COLO668 (cell line): ENCODE measurements around the gene TOMM40L.

ENCODE experiments used
- DNase-seq: peaks from one replicate; lab custom pipeline; 2025; ENCODE audit not compliant: unreplicated experiment; lab: John Stamatoyannopoulos, UW

TOMM40L gene

GRCh38 chr1:161196521-161197451 lies 29.1 kb upstream of the TOMM40L start:
- DNase-seq: no peak

DNA sequence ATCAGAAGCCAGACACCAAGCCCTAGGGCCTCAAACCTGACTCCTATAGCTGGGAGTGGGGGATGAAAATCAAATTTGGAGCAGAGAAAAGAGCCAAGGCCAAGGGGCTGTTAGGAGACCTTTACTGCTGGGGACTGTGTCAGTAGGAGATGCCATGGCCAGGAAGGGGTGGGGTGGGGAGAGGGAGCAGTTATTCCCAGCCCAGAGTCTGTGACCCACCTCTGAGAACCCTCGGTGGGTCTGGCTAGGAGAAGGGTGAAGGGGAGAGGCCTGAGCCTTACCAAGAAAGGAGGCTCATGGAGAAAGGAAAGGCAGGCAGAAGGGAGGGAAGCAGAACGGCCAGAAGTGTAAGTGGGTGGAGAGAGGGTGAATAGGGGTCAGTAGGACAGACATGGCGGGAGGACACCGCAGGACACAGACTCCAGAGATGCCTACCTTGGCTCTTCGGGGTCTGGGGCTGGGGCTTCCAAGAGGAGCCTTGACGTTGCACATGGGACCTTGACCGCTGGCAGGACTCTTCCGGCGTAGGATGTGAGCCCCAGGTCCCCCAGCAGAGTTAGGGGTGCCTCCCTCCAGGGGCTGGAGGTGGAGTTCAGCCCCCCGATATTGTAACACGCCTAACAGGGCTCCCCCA lies 28.2 kb upstream of the TOMM40L start:
- DNase-seq: no peak

DNA sequence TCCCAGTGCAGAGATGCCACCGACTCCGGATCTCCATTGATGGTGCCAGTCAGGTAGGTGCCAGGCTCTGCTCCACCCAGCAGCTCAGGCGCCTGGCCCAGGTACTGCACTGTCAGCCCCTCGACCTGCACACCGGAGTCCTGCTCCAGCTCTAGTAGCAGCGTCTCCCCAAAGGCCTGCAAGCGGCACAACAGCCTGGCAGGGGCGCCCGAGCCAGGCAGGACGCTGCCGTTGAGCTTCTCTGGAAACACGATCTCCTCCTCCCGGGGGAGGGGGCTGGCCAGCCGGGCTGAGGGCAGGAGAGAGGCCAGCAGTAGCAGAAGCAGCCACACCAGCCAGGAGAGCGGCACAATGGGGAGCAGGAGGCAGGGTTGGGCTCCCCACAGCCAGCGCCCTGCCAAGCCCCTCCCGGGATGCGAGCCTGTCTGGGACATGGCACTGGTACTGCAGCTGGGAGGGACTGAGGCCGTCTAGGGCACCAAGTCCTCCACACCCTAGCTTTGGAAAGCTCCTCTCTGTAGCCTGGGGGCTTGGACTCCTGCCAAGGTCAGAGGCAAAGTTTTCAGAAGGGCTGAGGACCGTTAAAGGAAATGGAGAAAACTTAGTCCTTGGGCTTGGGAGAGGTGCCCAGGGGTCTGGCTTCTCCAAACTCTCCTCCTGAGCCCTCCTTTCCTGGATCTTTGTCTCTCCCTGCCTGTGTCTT lies 27.5 kb upstream of the TOMM40L start:
- peak; percentile 58 for DNase-seq

DNA sequence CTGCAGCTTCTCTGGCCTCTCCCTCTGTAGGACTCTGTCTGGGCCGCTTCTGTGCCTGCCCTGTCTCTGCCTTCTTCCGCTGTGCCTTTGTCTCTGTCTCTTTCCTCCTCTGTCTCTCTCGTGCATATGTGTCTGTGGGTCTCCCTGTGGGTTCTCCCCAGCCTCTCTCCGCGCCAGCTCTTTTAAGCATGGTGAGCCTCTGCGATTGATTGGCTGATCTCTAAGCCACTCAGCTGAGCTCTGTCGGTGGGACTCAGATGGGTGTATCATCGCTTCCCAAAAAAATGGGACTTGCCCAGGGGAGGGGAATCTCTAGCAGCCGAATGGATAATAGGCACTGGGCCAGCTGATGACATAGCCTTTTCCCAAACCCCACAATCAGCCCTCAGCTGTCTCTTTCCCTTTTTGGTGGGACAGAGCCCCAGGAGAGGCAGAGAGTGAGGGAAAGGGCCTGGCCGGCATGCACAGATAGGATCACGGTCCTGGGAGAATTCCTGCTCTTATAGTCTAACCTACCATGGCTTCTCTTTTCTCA lies 26.9 kb upstream of the TOMM40L start, which contains the start of gene ADAMTS4:
ADAMTS4 (minus strand) TSS at position 158 of the 535 bp plus-strand sequence. CDS start 427 bp downstream, outside the sequence.
- DNase-seq: no peak

DNA sequence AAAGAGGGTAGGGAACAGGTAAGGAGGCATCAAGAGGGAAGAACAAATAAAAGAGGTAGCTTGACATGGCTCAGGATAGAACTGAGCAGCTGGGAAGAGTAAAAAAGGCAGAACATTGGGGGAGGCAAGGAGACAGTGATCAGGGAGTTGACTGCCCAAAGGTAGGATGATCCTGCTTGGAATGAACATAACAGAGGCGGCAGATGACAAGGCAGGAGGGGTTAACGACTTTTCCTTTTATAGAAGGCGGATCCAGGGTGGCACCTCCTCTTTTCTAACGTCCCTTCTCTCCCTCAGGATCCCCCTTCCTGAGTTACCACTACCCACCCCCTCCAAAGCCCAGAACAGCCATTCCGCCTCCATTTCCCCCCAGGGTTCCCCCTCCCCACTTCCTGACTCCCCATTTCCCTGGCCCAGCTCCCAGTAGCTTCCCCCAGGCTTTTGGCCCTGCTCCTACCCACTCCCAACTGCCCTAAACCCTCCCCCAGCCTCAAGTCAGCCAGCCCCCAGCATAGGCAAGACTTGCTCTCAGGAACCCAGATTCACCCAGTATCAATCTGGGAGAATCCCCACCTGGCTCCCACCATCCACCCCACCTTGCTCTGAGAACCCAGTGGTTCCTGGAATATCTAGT lies 26.2 kb upstream of the TOMM40L start:
- DNase-seq: no peak

GRCh38 chr1:161200421-161200991 lies 25.4 kb upstream of the TOMM40L start:
- DNase-seq: no peak

- DNase-seq: no peak
Observed at GRCh38 chr1:161200992-161201835, 24.6 kb upstream of the TOMM40L start.

DNA sequence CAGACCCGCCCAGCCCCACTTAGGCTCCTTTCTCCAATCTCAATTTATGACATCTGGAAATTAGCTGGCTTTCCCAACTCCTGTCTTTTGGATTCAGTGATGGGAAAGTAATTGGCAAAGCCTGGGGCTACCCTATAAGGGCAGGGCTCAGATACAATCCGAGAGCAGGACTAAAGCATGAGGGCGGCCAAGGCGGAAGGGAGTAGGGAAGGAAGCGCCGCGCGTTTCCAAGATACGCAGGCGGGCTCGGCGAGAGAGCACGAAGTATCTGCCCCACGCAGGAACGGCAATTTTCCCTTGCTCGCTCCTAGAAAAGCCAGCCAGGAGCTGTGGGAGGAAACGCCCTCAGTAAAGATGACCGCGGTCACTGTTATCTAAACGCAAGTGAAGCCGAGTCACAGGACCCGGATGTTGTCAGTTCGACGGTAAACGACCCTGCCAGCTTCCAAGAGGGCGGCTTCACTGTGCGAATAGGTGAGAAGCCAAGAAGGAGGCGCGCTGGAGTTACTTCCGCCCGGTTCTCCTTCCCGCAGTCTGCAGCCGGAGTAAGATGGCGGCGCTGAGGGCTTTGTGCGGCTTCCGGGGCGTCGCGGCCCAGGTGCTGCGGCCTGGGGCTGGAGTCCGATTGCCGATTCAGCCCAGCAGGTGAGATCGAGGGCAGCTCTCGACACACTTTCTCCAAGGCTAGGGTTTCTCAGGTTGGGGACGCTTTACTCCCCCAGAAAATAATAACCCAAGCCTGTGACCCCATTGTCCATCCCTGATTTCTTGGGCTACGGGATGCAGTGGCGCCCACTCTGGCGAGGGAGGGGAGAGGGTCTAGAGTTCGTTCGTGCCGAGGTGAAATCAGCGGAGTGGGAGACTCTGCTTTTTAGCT lies 23.8 kb upstream of the TOMM40L start, which contains the start of gene NDUFS2:
NDUFS2 (plus strand) TSS at position 532 of the 877 bp plus-strand sequence; CDS start at position 551, 19 bp downstream.
- DNase-seq: peak; percentile 98

DNA sequence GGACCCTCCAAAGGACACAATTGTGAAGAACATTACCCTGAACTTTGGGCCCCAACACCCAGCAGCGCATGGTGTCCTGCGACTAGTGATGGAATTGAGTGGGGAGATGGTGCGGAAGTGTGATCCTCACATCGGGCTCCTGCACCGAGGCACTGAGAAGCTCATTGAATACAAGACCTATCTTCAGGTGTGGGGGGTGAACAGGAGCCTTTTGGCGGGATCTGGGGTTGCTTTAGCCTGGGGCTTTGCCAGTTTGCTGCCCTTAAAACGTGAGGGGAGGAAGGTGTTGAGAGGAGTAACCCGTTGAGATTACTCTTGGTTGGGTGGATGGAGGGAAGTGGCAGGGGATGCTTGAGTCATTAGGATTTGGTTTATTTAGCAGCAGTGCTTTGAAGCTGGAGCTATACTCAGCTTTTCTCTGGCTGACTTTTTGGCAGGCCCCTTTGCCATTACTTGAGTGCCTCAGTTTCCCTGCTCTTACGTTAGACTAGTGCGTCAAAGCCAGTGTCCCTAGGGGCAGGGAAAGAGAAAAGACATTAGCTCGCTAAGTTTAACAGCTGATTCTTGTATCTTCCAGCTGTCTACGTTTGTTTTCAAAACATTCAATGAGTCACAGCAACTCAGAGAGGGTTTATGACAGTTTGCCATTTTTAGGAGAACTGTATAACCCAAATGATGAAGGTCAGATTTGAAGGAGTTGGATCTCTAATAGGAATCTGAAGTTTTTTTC lies 19.3 kb upstream of the TOMM40L start:
- DNase-seq: no peak

GRCh38 chr1:161207173-161207572 lies 18.7 kb upstream of the TOMM40L start:
- DNase-seq: no peak

DNA sequence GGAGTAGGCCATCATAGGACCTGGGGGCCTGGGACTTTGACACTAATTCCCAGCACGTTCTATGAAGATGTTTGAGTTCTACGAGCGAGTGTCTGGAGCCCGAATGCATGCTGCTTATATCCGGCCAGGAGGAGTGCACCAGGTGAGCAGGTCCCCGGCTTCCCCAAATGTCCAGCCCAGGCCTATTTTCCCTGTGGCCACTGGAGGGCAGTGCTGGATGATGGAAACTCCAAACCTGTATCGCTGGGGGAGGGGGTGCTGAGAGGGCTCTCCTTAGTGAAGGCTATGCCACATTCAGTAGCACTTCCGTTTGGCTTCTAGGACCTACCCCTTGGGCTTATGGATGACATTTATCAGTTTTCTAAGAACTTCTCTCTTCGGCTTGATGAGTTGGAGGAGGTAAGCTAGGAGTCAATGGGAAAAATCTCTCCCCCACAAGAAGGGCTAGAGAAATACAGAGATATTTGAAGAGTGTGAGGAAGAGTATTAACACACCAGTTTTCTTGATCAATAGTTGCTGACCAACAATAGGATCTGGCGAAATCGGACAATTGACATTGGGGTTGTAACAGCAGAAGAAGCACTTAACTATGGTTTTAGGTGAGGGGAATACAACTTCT lies 16.0 kb upstream of the TOMM40L start:
- DNase-seq: peak; percentile 69

- no peak for DNase-seq
Observed at GRCh38 chr1:161214369-161214768, 11.5 kb upstream of the TOMM40L start.

- no peak for DNase-seq
Observed at GRCh38 chr1:161215076-161215475, 10.8 kb upstream of the TOMM40L start, which contains the start of gene FCER1G. Gene FCER1G, plus strand, starts transcription at chr1:161215295. Its CDS starts 27 bp downstream, at chr1:161215322.

GRCh38 chr1:161216945-161217712 lies 8.7 kb upstream of the TOMM40L start:
- DNase-seq: no peak

GRCh38 chr1:161217831-161218230 lies 8.0 kb upstream of the TOMM40L start:
- DNase-seq: no peak

GRCh38 chr1:161218301-161219077 lies 7.4 kb upstream of the TOMM40L start:
- no peak for DNase-seq
